ENCODE data around the gene ZNF629. TPM values are rescaled to one million over a fixed set of nuclear protein-coding genes. Genes with fewer than 3 reads are reported as not detected.

ZNF629 gene
- polyA plus RNA-seq, 1 donor from 2014 or later: 10.4 TPM

DNA sequence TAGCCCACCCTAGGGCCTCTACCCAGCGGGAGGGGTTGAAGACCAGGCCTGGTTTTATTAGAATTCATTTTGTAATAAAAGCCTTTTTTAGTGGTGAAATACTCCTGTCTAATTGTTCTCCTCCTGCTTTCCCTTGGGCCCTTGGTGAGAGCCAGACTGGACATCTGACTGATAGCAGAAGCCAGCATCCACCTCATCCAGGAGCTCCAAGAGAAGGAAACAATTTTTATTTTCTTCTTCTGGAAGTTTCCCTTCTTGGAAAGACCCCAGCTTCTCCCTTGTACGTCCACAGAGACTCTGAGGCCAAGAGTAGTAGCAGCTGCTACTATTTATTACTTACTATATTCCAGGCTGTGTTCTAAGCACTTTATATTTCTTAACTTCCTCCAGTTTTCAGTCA is 42.8 kb downstream of the ZNF629 start:
- Histone ChIP-seq H3K27me3 (ENCODE audit: insufficient read depth, low read depth, low read length) (no peaks in the 10 kb centered on the region), H3K9ac (ENCODE audit: low read length) (no peak overlapping the region), H3K9me3 (ENCODE audit: low read length) (no peaks in the 10 kb centered on the region), H3K36me3 (ENCODE audit: insufficient read depth, low read length) (no peaks in the 10 kb centered on the region), H3K4me2 (ENCODE audit: low read length) (no peak overlapping the region), H2AFZ (ENCODE audit: low read depth, low read length) (no peak overlapping the region), H3F3A (ENCODE audit: insufficient read depth, low read length, poor library complexity, severe bottlenecking) (peaks cover 6% of the 10 kb centered on the region), H3K9me2 (ENCODE audit: insufficient read depth, low read length) (no peaks in the 10 kb centered on the region), H3K27ac (ENCODE audit: low read length) (no peak overlapping the region), H3K4me3 (ENCODE audit: low read length) (no peak overlapping the region), H4K20me1 (ENCODE audit: insufficient read depth) (no peaks in the 10 kb centered on the region), H3K79me2 (replicated peaks; ENCODE audit: insufficient read depth, low read length) (no peaks in the 10 kb centered on the region)
- no peak for TF ChIP-seq SMC3 (conservative IDR thresholded peaks at IDR 0.05; ENCODE audit: poor library complexity)

GRCh38 chr16:30743716-30744115 is 43.3 kb downstream of the ZNF629 start:
- no peaks in the 10 kb centered on the region for H3K9me2 ChIP-seq (ENCODE audit: insufficient read depth, low read length)
- H3K9ac ChIP-seq (ENCODE audit: low read length): no peak overlapping the region
- TF ChIP-seq REST (IDR thresholded peaks at IDR 0.05; ENCODE audit: borderline replicate concordance) (no peak), POLR2AphosphoS5 (IDR thresholded peaks at IDR 0.05) (no peak), EP300 (conservative IDR thresholded peaks at IDR 0.05; ENCODE audit: poor library complexity, severe bottlenecking) (no peak), EZH2 (IDR thresholded peaks at IDR 0.05; ENCODE audit: borderline replicate concordance, insufficient read depth, low read length, poor library complexity, severe bottlenecking) (no peak), MXI1 (conservative IDR thresholded peaks at IDR 0.05; ENCODE audit: poor library complexity, severe bottlenecking) (no peak), TAF1 (IDR thresholded peaks at IDR 0.05; ENCODE audit: low read depth) (no peak), SMC3 (conservative IDR thresholded peaks at IDR 0.05; ENCODE audit: poor library complexity) (no peak), RAD21 (conservative IDR thresholded peaks at IDR 0.05) (no peak)
- TF ChIP-seq, protein P1, sequence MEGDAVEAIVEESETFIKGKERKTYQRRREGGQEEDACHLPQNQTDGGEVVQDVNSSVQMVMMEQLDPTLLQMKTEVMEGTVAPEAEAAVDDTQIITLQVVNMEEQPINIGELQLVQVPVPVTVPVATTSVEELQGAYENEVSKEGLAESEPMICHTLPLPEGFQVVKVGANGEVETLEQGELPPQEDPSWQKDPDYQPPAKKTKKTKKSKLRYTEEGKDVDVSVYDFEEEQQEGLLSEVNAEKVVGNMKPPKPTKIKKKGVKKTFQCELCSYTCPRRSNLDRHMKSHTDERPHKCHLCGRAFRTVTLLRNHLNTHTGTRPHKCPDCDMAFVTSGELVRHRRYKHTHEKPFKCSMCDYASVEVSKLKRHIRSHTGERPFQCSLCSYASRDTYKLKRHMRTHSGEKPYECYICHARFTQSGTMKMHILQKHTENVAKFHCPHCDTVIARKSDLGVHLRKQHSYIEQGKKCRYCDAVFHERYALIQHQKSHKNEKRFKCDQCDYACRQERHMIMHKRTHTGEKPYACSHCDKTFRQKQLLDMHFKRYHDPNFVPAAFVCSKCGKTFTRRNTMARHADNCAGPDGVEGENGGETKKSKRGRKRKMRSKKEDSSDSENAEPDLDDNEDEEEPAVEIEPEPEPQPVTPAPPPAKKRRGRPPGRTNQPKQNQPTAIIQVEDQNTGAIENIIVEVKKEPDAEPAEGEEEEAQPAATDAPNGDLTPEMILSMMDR (IDR thresholded peaks at IDR 0.05; ENCODE audit: poor library complexity, severe bottlenecking): no peak
- H3F3A ChIP-seq (ENCODE audit: insufficient read depth, low read length, poor library complexity, severe bottlenecking): peaks cover 6% of the 10 kb centered on the region
- no peaks in the 10 kb centered on the region for H3K36me3 ChIP-seq (ENCODE audit: insufficient read depth, low read length)
- no peaks in the 10 kb centered on the region for H3K79me2 ChIP-seq (replicated peaks; ENCODE audit: insufficient read depth, low read length)
- no peak overlapping the region for H3K4me3 ChIP-seq (ENCODE audit: low read length)
- no peak overlapping the region for H3K27ac ChIP-seq (ENCODE audit: low read length)
- no peaks in the 10 kb centered on the region for H4K20me1 ChIP-seq (ENCODE audit: insufficient read depth)
- no peak overlapping the region for H2AFZ ChIP-seq (ENCODE audit: low read depth, low read length)
- H3K4me2 ChIP-seq (ENCODE audit: low read length): no peak overlapping the region
- no peaks in the 10 kb centered on the region for H3K9me3 ChIP-seq (ENCODE audit: low read length)
- H3K27me3 ChIP-seq (ENCODE audit: insufficient read depth, low read depth, low read length): no peaks in the 10 kb centered on the region

DNA sequence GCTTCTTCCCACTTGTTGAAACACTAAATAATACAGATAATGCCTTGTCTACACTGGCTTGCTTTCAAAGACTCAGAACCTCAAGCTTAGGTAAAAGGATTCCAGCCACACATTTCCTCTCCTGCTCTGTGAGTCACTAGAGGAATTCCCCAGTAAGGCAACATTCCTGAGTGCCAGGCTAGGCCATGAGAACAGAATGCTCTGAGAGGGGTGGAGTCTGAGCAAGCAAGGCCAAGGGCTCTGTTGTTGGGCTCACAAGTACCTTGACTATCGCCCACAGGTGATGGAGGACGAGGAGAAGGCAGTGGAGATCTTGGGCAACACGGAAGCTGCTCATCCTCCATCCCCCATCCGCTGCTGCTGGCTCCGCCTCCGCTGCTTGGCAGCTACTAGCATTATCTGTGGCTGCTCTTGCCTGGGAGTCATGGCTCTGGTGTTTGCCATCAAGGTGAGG is 45.5 kb downstream of the ZNF629 start:
- Histone ChIP-seq H3K4me3 (ENCODE audit: low read length) (no peak overlapping the region), H3K9ac (ENCODE audit: low read length) (no peak overlapping the region), H3F3A (ENCODE audit: insufficient read depth, low read length, poor library complexity, severe bottlenecking) (no peaks in the 10 kb centered on the region), H3K4me2 (ENCODE audit: low read length) (no peak overlapping the region), H3K27me3 (ENCODE audit: insufficient read depth, low read depth, low read length) (no peaks in the 10 kb centered on the region), H3K36me3 (ENCODE audit: insufficient read depth, low read length) (no peaks in the 10 kb centered on the region), H3K79me2 (replicated peaks; ENCODE audit: insufficient read depth, low read length) (no peaks in the 10 kb centered on the region), H4K20me1 (ENCODE audit: insufficient read depth) (no peaks in the 10 kb centered on the region), H3K9me2 (ENCODE audit: insufficient read depth, low read length) (no peaks in the 10 kb centered on the region), H2AFZ (ENCODE audit: low read depth, low read length) (no peak overlapping the region), H3K27ac (ENCODE audit: low read length) (no peak overlapping the region), H3K9me3 (ENCODE audit: low read length) (no peaks in the 10 kb centered on the region)
- no peak for TF ChIP-seq TAF1 (IDR thresholded peaks at IDR 0.05; ENCODE audit: low read depth)
- no peak for TF ChIP-seq MXI1 (conservative IDR thresholded peaks at IDR 0.05; ENCODE audit: poor library complexity, severe bottlenecking)
- TF ChIP-seq RAD21 (conservative IDR thresholded peaks at IDR 0.05): no peak
- no peak for TF ChIP-seq EP300 (conservative IDR thresholded peaks at IDR 0.05; ENCODE audit: poor library complexity, severe bottlenecking)
- TF ChIP-seq POLR2AphosphoS5 (IDR thresholded peaks at IDR 0.05): no peak
- no peak for TF ChIP-seq SMC3 (conservative IDR thresholded peaks at IDR 0.05; ENCODE audit: poor library complexity)
- TF ChIP-seq REST (IDR thresholded peaks at IDR 0.05; ENCODE audit: borderline replicate concordance): no peak
- TF ChIP-seq, protein P1 (IDR thresholded peaks at IDR 0.05; ENCODE audit: poor library complexity, severe bottlenecking): no peak
- no peak for TF ChIP-seq EZH2 (IDR thresholded peaks at IDR 0.05; ENCODE audit: borderline replicate concordance, insufficient read depth, low read length, poor library complexity, severe bottlenecking)
